K562 (cell line): Measurements from ENCODE around the gene LRRC15. TPM values are rescaled to one million over a fixed set of nuclear protein-coding genes. Genes with fewer than 3 reads are reported as not detected.

Source experiments
- ATAC-seq: fragments of 200-7000 bp; cut with Tn5 transposase; 3 replicates; pipeline ENCODE4 v1.9.1; 2020; ENCODE audit warnings: moderate library complexity
- BruUV-seq: library from RNA; stranded (reverse); fragments of 400-500 nt; replicated peaks from 2 replicates; lab custom pipeline; 2021; lab: Mats Ljungman, UMichigan
- CTCF ChIA-PET: fragments of 300-600 bp; formaldehyde crosslinking; extraction: SDS; loops from one replicate; lab custom pipeline; 2021; ENCODE audit warnings: low intra/inter-chr PET ratio; lab: Yijun Ruan, JAX
- POLR2A ChIA-PET: fragments of 300-600, 350-650 bp; sonication (Branson Sonifier 250); formaldehyde crosslinking; extraction: SDS; loops from one replicate; lab custom pipeline; 2021; ENCODE audit warnings: antibody characterized with exemption, inconsistent platforms; lab: Yijun Ruan, JAX
- DNase-seq, 4 experiments: peaks; one replicate each; pipeline versions ENCODE4 v3.0.0 to v3.0.0-alpha.2; 2011 to 2018; ENCODE audit warnings: low spot score in 3 of 4, mixed read lengths in 3 of 4; ENCODE audit errors: extremely low read depth in 1 of 4
- FAIRE-seq: peaks from 2 replicates; lab custom pipeline; 2011; peaks lifted over from hg19 to GRCh38; lab: Jason Lieb, UNC
- H2AFZ ChIP-seq: 2 replicates; pipeline ENCODE4 v1.6.0; 2011; ENCODE audit warnings: low read depth, low read length, control low read depth, inconsistent platforms
- H3K27ac ChIP-seq: fragments of 200-600 bp; 3 replicates; pipeline ENCODE4 v1.8.0; 2011; ENCODE audit warnings: low read depth, mild to moderate bottlenecking, control low read depth, inconsistent platforms, low read length, moderate library complexity, mixed read lengths; ENCODE audit errors: extremely low read depth
- H3K27me3 ChIP-seq, 2 experiments: fragments of 300-600 bp in 1 of 2; 2 replicates in 1 of 2; 3 replicates in 1 of 2; pipeline versions ENCODE4 v1.6.0 to v1.8.0; 2011; ENCODE audit warnings: inconsistent platforms in 2 of 2, low read length in 2 of 2, mild to moderate bottlenecking in 1 of 2, mixed read lengths in 1 of 2, moderate library complexity in 1 of 2; ENCODE audit not compliant: control insufficient read depth in 2 of 2, insufficient read depth in 2 of 2
- H3K36me3 ChIP-seq: fragments of 300-600 bp; 3 replicates; pipeline ENCODE4 v1.8.0; 2011; ENCODE audit warnings: mild to moderate bottlenecking, low read length, inconsistent platforms; ENCODE audit not compliant: control insufficient read depth, insufficient read depth
- H3K4me1 ChIP-seq, 2 experiments: fragments of 200-600 bp in 1 of 2; replicated peaks in 1 of 2; 2 replicates in 1 of 2; 3 replicates in 1 of 2; pipeline versions ENCODE4 v1.5.1 to v1.8.0; 2011; ENCODE audit warnings: inconsistent platforms in 2 of 2, low read length in 2 of 2, mild to moderate bottlenecking in 1 of 2, mixed read lengths in 1 of 2, moderate library complexity in 1 of 2; ENCODE audit not compliant: control insufficient read depth in 2 of 2, insufficient read depth in 2 of 2
- H3K4me2 ChIP-seq: 2 replicates; pipeline ENCODE4 v1.6.1; 2011; ENCODE audit warnings: low read length, control low read depth, inconsistent platforms, mixed read lengths; ENCODE audit not compliant: insufficient read depth
- H3K4me3 ChIP-seq: fragments of 200-600 bp; sonication (generic), shearing (Covaris generic); 2 replicates; pipeline ENCODE4 v1.5.1; 2016; ENCODE audit warnings: control low read depth, inconsistent platforms
- H3K79me2 ChIP-seq: fragments of 200-600 bp; 3 replicates; pipeline ENCODE4 v1.8.0; 2011; ENCODE audit warnings: low read length, inconsistent platforms; ENCODE audit not compliant: control insufficient read depth, insufficient read depth
- H3K9ac ChIP-seq, 2 experiments: 2 replicates each; pipeline versions ENCODE4 v1.6.0 to v1.6.1; 2011; ENCODE audit warnings: low read depth in 2 of 2, low read length in 2 of 2, control low read depth in 1 of 2, inconsistent platforms in 1 of 2, mild to moderate bottlenecking in 1 of 2, mixed read lengths in 1 of 2; ENCODE audit not compliant: insufficient read depth in 1 of 2
- H3K9me1 ChIP-seq: one replicate; pipeline ENCODE4 v1.6.0; 2011; ENCODE audit warnings: inconsistent platforms, mild to moderate bottlenecking, low read length, moderate library complexity; ENCODE audit not compliant: control insufficient read depth, insufficient read depth
- H3K9me3 ChIP-seq: replicated peaks from 2 replicates; pipeline ENCODE4 v1.5.1; 2011; ENCODE audit warnings: low read depth, low read length, inconsistent platforms; ENCODE audit not compliant: control insufficient read depth, insufficient read depth
- H4K20me1 ChIP-seq: replicated peaks from 2 replicates; pipeline ENCODE4 v1.6.1; 2011; ENCODE audit warnings: low read length, inconsistent platforms, mixed read lengths; ENCODE audit not compliant: control insufficient read depth, insufficient read depth
- CCAR2 ChIP-seq: fragments of 200-400 bp; formaldehyde crosslinking; IDR thresholded peaks from 2 replicates; pipeline ENCODE4 v1.6.1; 2017; ENCODE audit warnings: mild to moderate bottlenecking, low read depth, low read length
- CREBBP ChIP-seq: IDR thresholded peaks from one replicate; pipeline ENCODE4 v1.6.1; 2012; ENCODE audit warnings: low read depth, mild to moderate bottlenecking, control low read depth, inconsistent platforms, low read length
- DNMT1 ChIP-seq: fragments of 450-650 bp; IDR thresholded peaks from 2 replicates; pipeline ENCODE4 v1.6.1; 2016; ENCODE audit warnings: antibody characterized with exemption, mild to moderate bottlenecking
- ELK1 ChIP-seq: sonication (generic); formaldehyde crosslinking; IDR thresholded peaks from 2 replicates; pipeline ENCODE4 v1.8.1; 2022; ENCODE audit warnings: missing genetic modification reagents
- MXD1 ChIP-seq: fragments of 250-450 bp; sonication (Bioruptor Pico); IDR thresholded peaks from 2 replicates; pipeline ENCODE4 v1.8.0; 2021; ENCODE audit warnings: borderline replicate concordance, mild to moderate bottlenecking, moderate library complexity; ENCODE audit not compliant: poor library complexity, severe bottlenecking
- PCBP2 ChIP-seq: fragments of 200-400 bp; formaldehyde crosslinking; IDR thresholded peaks from 2 replicates; pipeline ENCODE4 v1.6.1; 2018; ENCODE audit warnings: low read length, low read depth, mild to moderate bottlenecking, moderate library complexity; ENCODE audit not compliant: poor library complexity, severe bottlenecking
- SAFB2 ChIP-seq: fragments of 200-400 bp; formaldehyde crosslinking; IDR thresholded peaks from 2 replicates; pipeline ENCODE4 v1.6.1; 2018; ENCODE audit warnings: borderline replicate concordance, low read length, low read depth, moderate library complexity; ENCODE audit not compliant: severe bottlenecking
- SMAD1 ChIP-seq: fragments of 150-350 bp; IDR thresholded peaks from 2 replicates; pipeline ENCODE4 v1.6.1; 2014; ENCODE audit warnings: low read length, low read depth; ENCODE audit not compliant: partially characterized antibody
- TEAD1 ChIP-seq, 2 experiments: fragments of 450-650 bp in 1 of 2; sonication (generic) in 1 of 2; formaldehyde crosslinking; IDR thresholded peaks; 2 replicates each; pipeline versions ENCODE4 v1.4.0 to v1.8.0; 2020 to 2022; ENCODE audit warnings: mild to moderate bottlenecking in 2 of 2, missing genetic modification reagents in 1 of 2
- ZNF518B ChIP-seq: fragments of 250-450 bp; sonication (Bioruptor Pico); IDR thresholded peaks from 2 replicates; pipeline ENCODE4 v1.5.0; 2021; ENCODE audit warnings: mild to moderate bottlenecking, moderate library complexity
- ZNF79 ChIP-seq: fragments of 250-450 bp; sonication (Bioruptor Pico); IDR thresholded peaks from 2 replicates; pipeline ENCODE4 v1.4.0; 2020; ENCODE audit warnings: low read depth, mild to moderate bottlenecking, moderate library complexity
- WGBS: fragments of 100-300 bp; shearing (Covaris generic); methylation state at CpG from one replicate; pipeline ENCODE4 v1.1.6; 2016; ENCODE audit warnings: low coverage, mixed read lengths; ENCODE audit not compliant: insufficient coverage; ENCODE audit errors: missing lambda C conversion rate; 5-methylcytosine and 5-hydroxymethylcytosine counted together
- in situ Hi-C: fragments of 300-500 bp; cut with MboI; formaldehyde crosslinking; loops from 4 replicates; pipeline ENCODE4 v1.15.0; 2018; ENCODE audit warnings: inconsistent platforms, mixed read lengths
- intact Hi-C: fragments of 100-400 bp; cut with micrococcal nuclease; formaldehyde crosslinking; loops from 2 replicates; pipeline ENCODE4 v1.14.2; 2022
- polyA plus RNA-seq, 8 experiments: library from polyadenylated mRNA; depleted of rRNA in 4 of 8; stranded (reverse) in 5 of 8; unstranded in 3 of 8; fragments of >200 nt; fragmentation: Nextera tagmentation in 2 of 8; fragmentation: Illumina TruSeq in 1 of 8; extraction: Ambion mirVana in 2 of 8; extraction: Trizol in 1 of 8; gene quantifications; 2 replicates each; pipeline versions ENCODE4 v1.2.1 to v1.2.3, GENCODE V29; 2011 to 2014; ENCODE audit warnings: inconsistent platforms in 1 of 8, missing spikeins in 1 of 8
- total RNA-seq, 7 experiments: library from RNA; depleted of rRNA in 6 of 7; stranded (reverse); fragments of >200 nt in 6 of 7; fragmentation: Illumina TruSeq in 2 of 7; extraction: Trizol in 2 of 7; gene quantifications; 2 replicates each; pipeline versions ENCODE4 v1.2.1 to v1.2.3, GENCODE V29; 2011 to 2021; ENCODE audit warnings: low replicate concordance in 1 of 7
- TF ChIP-seq, protein P1 (sequence below): fragments of 250-450 bp; sonication (Bioruptor Pico); IDR thresholded peaks from 2 replicates; pipeline ENCODE4 v1.5.0; 2021

The LRRC15 gene
- total and polyA plus RNA-seq, 9 of the 15 experiments (the other 6 are each of a cell fraction or from before 2014, with no cell fraction given): not detected

GRCh38 chr3:194342861-194343560 lies 26.5 kb downstream of the LRRC15 start:
- Histone ChIP-seq H3K9ac (no peak overlapping the region), H3K4me1 (peaks cover 0 to 6% of the 10 kb centered on the region in 2 experiments; a peak in 1 of 5 replicates), H3K27me3 (peaks cover 30 to 75% of the 10 kb centered on the region in 2 experiments), H3K9me1 (no peaks in the 10 kb centered on the region), H3K27ac (no peak overlapping the region), H3K36me3 (no peaks in the 10 kb centered on the region), H2AFZ (no peak overlapping the region), H3K4me2 (no peak overlapping the region), H3K4me3 (no peak overlapping the region), H3K79me2 (no peaks in the 10 kb centered on the region), H3K9me3 (no peaks in the 10 kb centered on the region), H4K20me1 (peaks cover 6% of the 10 kb centered on the region)
- no TSS peak for BruUV-seq
- POLR2A ChIA-PET: interaction anchor here (0.9 to 1.0 kb wide), 2 partner anchors 8 to 25 kb away, joined by 3 read pairs; no protein-coding TSS in a partner anchor
- in situ Hi-C loops (loop anchor here (25.0 kb wide), 1 partner anchor 1881 kb away; no protein-coding TSS in a partner anchor), intact Hi-C loops (no loop called here)
- TF ChIP-seq, protein P1, sequence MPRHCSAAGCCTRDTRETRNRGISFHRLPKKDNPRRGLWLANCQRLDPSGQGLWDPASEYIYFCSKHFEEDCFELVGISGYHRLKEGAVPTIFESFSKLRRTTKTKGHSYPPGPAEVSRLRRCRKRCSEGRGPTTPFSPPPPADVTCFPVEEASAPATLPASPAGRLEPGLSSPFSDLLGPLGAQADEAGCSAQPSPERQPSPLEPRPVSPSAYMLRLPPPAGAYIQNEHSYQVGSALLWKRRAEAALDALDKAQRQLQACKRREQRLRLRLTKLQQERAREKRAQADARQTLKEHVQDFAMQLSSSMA (CRISPR knock-in tag): no peak
- TF ChIP-seq DNMT1 (no peak), ZNF518B (CRISPR knock-in tag) (no peak), CREBBP (no peak), ELK1 (CRISPR knock-in tag) (no peak), CCAR2 (no peak), ZNF79 (CRISPR knock-in tag) (no peak), TEAD1 (CRISPR knock-in tag; IDR thresholded peaks at IDR 0.05) (no peak), SMAD1 (no peak), MXD1 (no peak), PCBP2 (no peak), SAFB2 (no peak)
- CTCF ChIA-PET: interaction anchor here (0.8 to 1.0 kb wide), 2 partner anchors 9 to 562 kb away, joined by 3 to 6 read pairs; no protein-coding TSS in a partner anchor
- 22% methylated on average over 9 of the region's 9 CpGs for WGBS
- no peak for ATAC-seq
- no peak for DNase-seq
- no peak for FAIRE-seq
